Measurements from ENCODE around the gene RNASEH2C.
"Not testable (repeated sequence)": the region's sequence is repeated elsewhere in the genome, so short reads cannot be mapped to it uniquely, and the experiment has no call there.

Gene RNASEH2C

GRCh38 chr11:65717906-65718305 is 2.7 kb downstream of the RNASEH2C start:
- DNase-seq (ENCODE audit: extremely low read depth in 1 of 2, low read depth in 1 of 2): no peak

- no peak for DNase-seq (ENCODE audit: extremely low read depth in 1 of 2, low read depth in 1 of 2)
These were observed 3.7 kb downstream of the RNASEH2C start for GRCh38 chr11:65716774-65717405.

GRCh38 chr11:65716302-65716701 is 4.3 kb downstream of the RNASEH2C start:
- no peak for DNase-seq (ENCODE audit: extremely low read depth in 1 of 2, low read depth in 1 of 2)

- no peak for DNase-seq (ENCODE audit: extremely low read depth in 1 of 2, low read depth in 1 of 2)
These were observed 6.2 kb downstream of the RNASEH2C start for GRCh38 chr11:65714433-65714832.

GRCh38 chr11:65713212-65713969 is 7.2 kb downstream of the RNASEH2C start:
- DNase-seq (ENCODE audit: extremely low read depth in 1 of 2, low read depth in 1 of 2): no peak

- DNase-seq (ENCODE audit: extremely low read depth in 1 of 2, low read depth in 1 of 2): no peak
These were observed 7.9 kb downstream of the RNASEH2C start for GRCh38 chr11:65712633-65713076.

- DNase-seq (ENCODE audit: extremely low read depth in 1 of 2, low read depth in 1 of 2): peak; percentile 94 to 95
These were observed 8.6 kb downstream of the RNASEH2C start, which contains the start of gene KAT5 for GRCh38 chr11:65711785-65712632. Gene KAT5 (plus strand): TSS chr11:65712252. CDS start chr11:65712268, 16 bp downstream.

- no peak for DNase-seq (ENCODE audit: extremely low read depth in 1 of 2, low read depth in 1 of 2)
These were observed 10.2 kb downstream of the RNASEH2C start for GRCh38 chr11:65710421-65710820.

- no peak for DNase-seq (ENCODE audit: extremely low read depth in 1 of 2, low read depth in 1 of 2)
These were observed 10.9 kb downstream of the RNASEH2C start for GRCh38 chr11:65709661-65710060.

- DNase-seq (ENCODE audit: extremely low read depth in 1 of 2, low read depth in 1 of 2): no peak
These were observed 12.1 kb downstream of the RNASEH2C start for GRCh38 chr11:65708451-65708850.

GRCh38 chr11:65707002-65707401 is 13.6 kb downstream of the RNASEH2C start:
- DNase-seq (ENCODE audit: extremely low read depth in 1 of 2, low read depth in 1 of 2): not testable (repeated sequence)

GRCh38 chr11:65706303-65706763 is 14.3 kb downstream of the RNASEH2C start:
- peak; percentile 46 to 56 for DNase-seq (ENCODE audit: extremely low read depth in 1 of 2, low read depth in 1 of 2)

GRCh38 chr11:65703846-65704245 is 16.8 kb downstream of the RNASEH2C start:
- DNase-seq (ENCODE audit: extremely low read depth in 1 of 2, low read depth in 1 of 2): no peak

GRCh38 chr11:65701686-65702085 is 18.9 kb downstream of the RNASEH2C start:
- no peak for DNase-seq (ENCODE audit: extremely low read depth in 1 of 2, low read depth in 1 of 2)

GRCh38 chr11:65700399-65700798 is 20.2 kb downstream of the RNASEH2C start:
- no peak for DNase-seq (ENCODE audit: extremely low read depth in 1 of 2, low read depth in 1 of 2)

GRCh38 chr11:65699306-65699705 is 21.3 kb downstream of the RNASEH2C start:
- DNase-seq (ENCODE audit: extremely low read depth in 1 of 2, low read depth in 1 of 2): no peak

- no peak for DNase-seq (ENCODE audit: extremely low read depth in 1 of 2, low read depth in 1 of 2)
These were observed 22.4 kb downstream of the RNASEH2C start for GRCh38 chr11:65698205-65698604.

GRCh38 chr11:65696802-65697552 is 23.6 kb downstream of the RNASEH2C start:
- DNase-seq (ENCODE audit: extremely low read depth in 1 of 2, low read depth in 1 of 2): no peak

GRCh38 chr11:65695459-65696241 is 24.9 kb downstream of the RNASEH2C start:
- no peak for DNase-seq (ENCODE audit: extremely low read depth in 1 of 2, low read depth in 1 of 2)

- DNase-seq (ENCODE audit: extremely low read depth in 1 of 2, low read depth in 1 of 2): no peak
These were observed 28.2 kb downstream of the RNASEH2C start for GRCh38 chr11:65692367-65692766.
